ENCODE results near the gene GPR37L1.
A peak's percentile ranks its signal among the peaks of the same experiment; 100 is the strongest.
"Not testable (repeated sequence)": the region's sequence is repeated elsewhere in the genome, so short reads cannot be mapped to it uniquely, and the experiment has no call there.

GPR37L1 gene

GRCh38 chr1:202135221-202135721 lies 12.6 kb downstream of the GPR37L1 start:
- peak; percentile 25 for DNase-seq

DNA sequence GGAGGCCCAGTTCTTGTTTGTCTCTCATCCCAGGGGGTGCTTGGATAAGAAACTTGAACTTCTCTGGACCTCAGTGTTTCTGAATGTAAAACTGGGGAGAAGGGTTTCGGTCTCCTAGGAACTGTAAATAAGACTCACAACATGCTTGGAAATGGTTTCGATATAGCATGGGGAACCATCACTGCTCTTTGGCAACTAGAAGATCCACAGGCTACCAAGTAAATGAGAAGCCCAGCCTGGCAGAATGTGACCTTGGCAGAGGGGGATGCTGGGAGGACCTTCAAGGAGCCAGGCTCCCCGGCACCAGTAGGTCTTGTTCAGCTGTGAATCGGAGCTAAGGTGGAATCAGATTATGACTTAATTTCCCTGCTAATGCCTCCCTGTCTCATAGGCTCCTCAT lies 18.1 kb downstream of the GPR37L1 start:
- no peak for DNase-seq

DNA sequence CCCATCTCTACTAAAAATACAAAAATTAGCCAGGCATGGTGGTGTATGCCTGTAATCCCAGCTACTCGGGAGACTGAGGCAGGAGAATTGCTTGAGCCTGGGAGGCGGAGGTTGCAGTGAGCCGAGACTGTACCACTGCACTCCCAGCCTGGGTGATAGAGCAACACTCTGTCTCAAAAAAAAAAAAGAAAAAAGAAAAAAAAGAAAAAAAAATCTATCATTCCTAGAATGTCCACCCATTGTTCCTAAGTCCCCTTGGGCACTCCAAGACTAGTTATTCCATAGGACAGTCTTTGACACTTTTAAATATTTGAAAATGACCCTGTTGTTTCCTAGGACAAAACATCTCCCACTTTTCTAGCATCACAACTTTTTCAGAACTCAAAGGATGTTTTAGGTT lies 18.8 kb downstream of the GPR37L1 start:
- DNase-seq = not testable (repeated sequence)

- DNase-seq = no peak
These were observed 20.5 kb downstream of the GPR37L1 start for GRCh38 chr1:202143011-202143767.

- no peak for DNase-seq
These were observed 21.2 kb downstream of the GPR37L1 start for GRCh38 chr1:202143768-202144401.

DNA sequence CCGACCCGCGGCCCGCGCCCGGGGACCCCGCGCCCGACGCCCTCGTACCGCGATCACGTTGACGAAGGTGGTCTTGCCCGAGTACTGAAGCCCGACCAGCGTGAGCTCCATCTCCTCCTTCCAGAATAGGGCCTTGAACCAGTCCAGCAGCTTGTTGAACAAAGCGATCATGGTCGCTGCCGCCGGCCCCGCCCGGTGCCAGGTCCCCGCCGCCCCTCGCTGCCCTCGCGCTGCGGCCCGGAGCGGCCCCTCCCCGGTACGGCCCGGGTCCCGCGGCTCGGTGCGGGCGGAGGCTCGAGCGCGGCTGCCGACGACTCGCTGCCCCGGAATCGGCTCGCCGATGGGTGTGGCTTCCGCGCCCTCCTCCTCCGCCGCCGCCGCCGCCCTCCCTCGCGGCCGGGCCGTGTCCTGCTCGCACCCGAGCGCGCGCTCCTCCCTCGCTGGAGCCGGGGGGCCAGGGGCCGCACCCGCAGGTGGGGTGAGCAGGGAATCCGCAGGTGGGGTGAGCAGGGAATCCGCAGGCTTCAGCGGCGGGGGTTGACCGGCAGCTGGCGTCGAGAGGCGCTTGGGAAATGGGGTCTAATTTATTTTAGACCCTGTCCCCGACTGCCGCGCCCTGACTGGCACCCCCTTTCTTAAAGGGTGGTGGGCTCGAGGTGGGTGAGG lies 21.8 kb downstream of the GPR37L1 start, which contains the start of gene ARL8A:
Gene ARL8A (minus strand): TSS at position 336 of the 666 bp plus-strand sequence. CDS start 165 bp downstream, at position 171.
- peak; percentile 53 for DNase-seq

DNA sequence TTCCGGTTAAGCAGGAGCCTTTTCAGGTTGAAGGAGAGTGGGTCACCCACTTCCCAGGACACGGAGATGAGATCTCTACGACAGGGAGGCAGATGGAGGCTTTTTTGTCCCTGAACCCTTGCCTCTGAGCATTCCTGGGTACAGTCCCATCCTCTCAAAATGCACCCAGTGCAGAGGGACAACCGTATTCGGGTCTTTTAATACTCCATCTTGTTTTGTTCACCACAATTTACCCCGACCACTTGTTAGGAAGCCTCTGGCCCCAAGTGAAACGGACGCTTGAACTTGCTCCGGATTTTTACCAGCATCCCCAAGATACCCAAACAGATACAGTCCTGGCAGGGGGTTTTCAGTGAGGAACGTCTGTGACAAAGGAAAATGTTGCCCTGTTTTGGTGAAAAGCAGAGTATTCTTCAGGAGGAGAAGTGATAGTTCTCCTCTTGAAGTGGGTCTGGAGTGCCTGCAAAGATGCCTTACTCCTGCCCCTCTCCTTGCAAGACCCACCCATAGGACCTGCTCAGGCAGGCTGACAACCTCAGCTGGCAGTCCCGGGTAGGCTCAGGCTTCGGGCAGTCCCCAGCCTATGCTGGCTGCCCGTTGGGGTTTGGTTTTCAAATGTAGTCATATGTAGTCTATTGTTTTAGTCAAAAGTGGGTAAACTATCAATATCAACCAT lies 22.5 kb downstream of the GPR37L1 start:
- no peak for DNase-seq

- DNase-seq = not testable (repeated sequence)
These were observed 23.0 kb downstream of the GPR37L1 start for GRCh38 chr1:202145744-202146140.

GRCh38 chr1:202146279-202146678 lies 23.6 kb downstream of the GPR37L1 start:
- DNase-seq = no peak

DNA sequence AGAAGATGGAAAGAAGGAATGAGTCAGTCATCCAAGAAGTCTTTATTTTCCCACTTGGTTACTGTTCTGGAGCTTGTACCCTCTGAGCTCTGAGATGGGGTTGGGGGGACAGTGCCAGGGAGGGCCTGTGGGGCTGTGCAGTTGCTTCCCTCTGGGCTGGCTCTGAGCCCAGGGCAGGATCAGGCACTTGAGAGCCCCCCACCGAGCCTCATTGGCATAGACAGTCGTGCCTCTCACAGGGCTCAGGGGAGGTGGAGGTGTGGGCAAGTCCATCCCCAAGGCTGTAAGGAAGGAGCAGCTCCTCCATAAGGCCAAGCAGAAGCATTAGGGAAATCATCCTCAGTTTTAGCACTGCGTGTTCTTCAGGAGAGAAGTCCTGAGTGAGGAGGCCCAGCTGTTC lies 24.3 kb downstream of the GPR37L1 start:
- no peak for DNase-seq

DNA sequence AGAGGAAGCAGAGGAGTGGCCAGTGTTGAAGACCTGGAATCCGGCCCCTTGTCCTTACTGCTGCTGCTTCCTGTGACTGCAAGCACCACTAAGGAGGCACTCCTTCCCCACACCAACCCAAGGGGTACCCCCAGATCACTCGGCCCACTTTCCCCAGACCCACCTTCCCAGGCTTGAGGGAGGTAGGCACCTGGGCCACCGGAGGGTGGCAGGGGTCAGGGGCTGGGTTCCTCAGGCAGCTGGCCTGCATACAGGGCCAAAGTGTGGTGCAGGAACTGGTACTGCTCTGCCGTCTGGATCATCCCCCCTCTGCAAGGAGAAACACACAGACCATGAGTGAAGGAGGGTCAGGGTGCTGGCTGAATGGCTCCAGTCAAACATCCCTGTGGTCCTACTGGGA lies 25.7 kb downstream of the GPR37L1 start:
- no peak for DNase-seq

- DNase-seq = no peak
These were observed 26.8 kb downstream of the GPR37L1 start for GRCh38 chr1:202149566-202149965.

GRCh38 chr1:202150187-202150586 lies 27.5 kb downstream of the GPR37L1 start:
- DNase-seq = no peak

GRCh38 chr1:202150602-202151001 lies 27.9 kb downstream of the GPR37L1 start:
- DNase-seq = no peak

GRCh38 chr1:202151045-202151444 lies 28.3 kb downstream of the GPR37L1 start:
- DNase-seq = no peak

GRCh38 chr1:202152399-202152798 lies 29.7 kb downstream of the GPR37L1 start:
- no peak for DNase-seq

GRCh38 chr1:202153284-202153683 lies 30.6 kb downstream of the GPR37L1 start:
- DNase-seq = no peak

DNA sequence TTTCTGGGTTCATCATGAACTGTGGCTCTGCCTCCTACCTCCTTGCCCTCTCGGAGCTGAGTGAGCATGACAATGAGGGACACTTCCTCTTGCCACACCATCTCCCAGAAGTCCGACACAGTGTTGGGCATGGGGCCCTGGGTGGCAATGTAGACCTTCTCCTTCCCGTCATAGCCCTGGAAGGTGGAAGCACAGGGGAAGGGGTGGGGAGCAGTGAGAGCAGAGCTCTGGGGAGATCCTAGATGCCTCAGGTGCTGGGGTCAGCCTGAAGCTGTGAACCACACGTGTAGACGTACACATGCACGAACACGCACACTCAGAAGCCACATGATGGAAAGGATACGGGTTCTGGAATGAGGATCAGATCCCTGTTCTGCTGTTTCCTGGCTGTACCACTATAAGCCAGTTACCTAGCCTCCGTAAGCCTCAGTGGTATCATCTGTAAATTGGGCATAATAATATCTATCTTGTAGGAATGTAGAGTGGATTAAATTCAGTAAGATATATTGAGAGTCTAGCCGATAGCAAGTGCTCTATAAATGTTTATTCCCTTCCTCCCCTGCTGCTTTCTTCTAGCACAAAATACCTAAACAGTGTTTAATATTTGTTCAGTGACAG lies 31.5 kb downstream of the GPR37L1 start:
- no peak for DNase-seq

GRCh38 chr1:202154766-202155477 lies 32.2 kb downstream of the GPR37L1 start:
- DNase-seq = no peak

DNA sequence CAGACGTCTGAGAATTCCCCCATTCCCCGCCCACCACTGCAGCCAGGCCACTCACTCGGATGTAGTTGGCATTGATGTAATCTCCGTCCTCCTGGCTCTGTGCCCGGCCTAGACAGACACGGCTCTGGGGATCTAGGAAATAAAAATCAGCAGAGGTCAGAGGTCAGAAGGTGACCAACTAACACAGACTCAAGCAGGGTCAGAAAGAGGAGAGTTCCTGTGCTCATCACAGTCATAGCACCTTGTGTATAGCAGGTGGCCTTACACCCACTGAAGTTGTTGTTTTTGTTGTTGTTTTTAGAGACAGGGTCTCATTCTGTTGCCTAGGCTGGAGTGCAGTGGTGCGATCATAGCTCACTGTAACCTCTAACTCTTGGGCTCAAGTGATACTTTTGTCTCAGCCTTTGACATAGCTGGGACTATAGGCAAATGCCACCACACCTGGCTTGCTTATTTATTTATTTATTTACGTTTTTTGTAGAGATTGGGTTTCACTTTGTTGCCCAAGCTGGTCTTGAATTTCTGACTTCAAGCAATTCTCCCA lies 32.8 kb downstream of the GPR37L1 start:
- DNase-seq = no peak

DNA sequence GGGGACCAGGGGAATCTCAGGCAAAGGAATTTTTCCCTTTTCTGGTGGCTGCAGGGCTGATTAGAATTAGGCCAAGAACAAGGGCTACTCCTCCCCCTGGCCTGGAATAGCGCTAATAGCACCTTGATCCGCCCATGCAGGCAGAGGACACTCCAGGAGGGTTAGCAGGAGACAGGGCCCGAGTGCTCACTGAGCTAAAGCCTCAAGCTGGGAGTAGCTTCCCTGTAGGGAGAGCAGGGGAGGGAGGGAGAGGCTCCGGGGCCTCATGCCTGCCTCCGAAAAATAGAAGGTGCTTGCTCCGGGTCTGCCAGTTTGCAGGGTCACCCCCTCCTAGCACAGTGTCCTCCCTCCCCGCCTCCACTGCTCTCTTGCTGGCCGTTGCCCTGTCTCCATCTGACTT lies 33.9 kb downstream of the GPR37L1 start:
- no peak for DNase-seq

GRCh38 chr1:202157945-202158344 lies 35.2 kb downstream of the GPR37L1 start:
- DNase-seq = no peak

All from NK-92 treated with Interleukin-12 subunit alpha and Interleukin-12 subunit beta, amount 100 ng/mL, for 24 hours (cell line).